GM21528 (cell line): Measurements from ENCODE around the gene MCOLN1.
"Not testable (repeated sequence)": the region's sequence is repeated elsewhere in the genome, so short reads cannot be mapped to it uniquely, and the experiment has no call there.

ENCODE experiments used
- ATAC-seq: cut with Tn5 transposase; IDR thresholded peaks from one replicate; pipeline ENCODE4 v1.9.1; 2021; ENCODE audit warnings: mild to moderate bottlenecking, moderate library complexity; ENCODE audit not compliant: unreplicated experiment, low FRiP score

The MCOLN1 gene

DNA sequence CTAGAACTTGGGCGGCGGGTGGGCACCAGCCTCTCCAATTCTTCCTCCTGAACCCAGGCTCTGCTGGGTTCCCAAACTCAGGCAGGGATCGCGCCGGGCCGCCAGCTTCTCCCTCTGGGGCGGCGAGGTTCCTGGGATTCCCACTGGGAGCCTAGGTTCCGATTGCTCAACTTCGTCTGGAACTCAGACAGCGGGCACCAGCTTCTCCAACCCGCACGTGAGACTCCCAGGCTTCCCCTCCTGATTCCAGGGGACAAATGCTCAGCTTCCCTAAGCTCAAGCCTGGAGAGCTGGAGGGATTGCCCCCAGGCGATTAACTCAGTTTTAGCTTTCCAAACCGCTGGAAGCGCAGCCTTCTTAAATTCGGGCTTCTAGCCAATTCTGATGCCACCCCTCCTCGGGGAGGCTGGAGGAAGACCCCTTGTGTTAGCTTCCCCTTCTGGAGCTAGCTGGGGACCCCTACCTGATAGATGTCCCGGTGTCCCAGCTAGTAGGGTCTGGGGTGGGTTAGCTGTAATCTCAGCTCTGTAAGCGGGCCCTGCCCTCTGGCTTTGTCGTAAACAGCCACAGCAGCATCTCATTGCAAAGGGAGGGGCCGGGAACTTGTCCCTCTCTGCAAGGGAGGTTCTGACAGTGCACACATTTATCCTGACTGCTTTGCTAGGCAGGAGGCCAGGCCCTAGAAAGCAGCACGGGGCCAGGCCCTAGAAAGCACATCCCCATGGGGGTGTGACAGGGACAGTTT, 671 bp downstream of the MCOLN1 start:
- ATAC-seq = no peak

DNA sequence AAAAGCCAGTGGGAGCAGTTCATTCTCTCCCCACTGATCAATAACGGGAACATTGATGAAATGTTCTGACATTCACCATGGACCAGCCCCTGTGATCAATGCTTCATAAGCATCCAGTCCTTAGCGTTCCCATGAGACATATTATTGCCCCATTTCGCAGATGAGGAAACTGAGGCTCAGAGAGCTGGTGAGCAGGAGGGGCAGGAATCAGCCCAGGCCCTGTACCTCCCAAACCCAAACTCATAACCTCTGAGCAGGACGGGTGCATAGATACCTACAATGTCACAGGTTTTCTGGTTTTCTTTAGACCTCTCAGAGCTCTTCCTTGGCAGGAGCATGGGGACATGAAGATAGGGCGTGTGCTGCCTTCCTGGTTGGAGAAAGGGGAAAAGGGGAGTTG, 2.1 kb downstream of the MCOLN1 start:
- ATAC-seq = no peak

DNA sequence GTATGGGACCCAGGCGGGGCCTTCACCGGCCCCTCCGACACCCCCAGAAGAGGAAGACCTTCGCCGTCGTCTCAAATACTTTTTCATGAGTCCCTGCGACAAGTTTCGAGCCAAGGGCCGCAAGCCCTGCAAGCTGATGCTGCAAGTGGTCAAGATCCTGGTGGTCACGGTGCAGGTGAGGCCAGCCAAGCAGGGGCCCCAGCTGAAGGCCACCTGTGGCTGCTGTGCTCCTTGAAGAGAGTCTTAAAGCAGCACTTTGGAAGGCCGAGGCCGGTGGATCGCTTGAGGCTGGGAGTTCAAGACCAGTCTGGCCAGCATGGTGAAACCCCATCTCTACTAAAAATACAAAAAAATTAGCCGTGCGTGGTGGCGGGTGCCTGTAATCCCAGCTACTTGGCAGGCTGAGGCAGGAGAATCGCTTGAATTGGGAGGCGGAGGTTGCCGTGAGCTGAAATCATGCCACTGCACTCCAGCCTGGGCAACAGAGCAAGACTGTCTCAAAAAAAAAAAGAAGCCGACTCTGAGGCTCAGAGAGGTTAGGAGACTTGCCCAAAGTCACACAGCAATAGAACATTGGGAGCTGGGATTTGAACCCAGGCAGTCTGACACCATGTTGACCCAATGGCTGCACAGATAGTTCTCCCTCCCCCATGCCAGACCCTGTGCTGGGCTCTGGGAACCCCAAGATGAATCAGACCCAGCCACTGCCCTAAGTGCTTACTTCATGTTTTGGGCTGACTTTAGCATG, 2.7 kb downstream of the MCOLN1 start:
- no peak for ATAC-seq

DNA sequence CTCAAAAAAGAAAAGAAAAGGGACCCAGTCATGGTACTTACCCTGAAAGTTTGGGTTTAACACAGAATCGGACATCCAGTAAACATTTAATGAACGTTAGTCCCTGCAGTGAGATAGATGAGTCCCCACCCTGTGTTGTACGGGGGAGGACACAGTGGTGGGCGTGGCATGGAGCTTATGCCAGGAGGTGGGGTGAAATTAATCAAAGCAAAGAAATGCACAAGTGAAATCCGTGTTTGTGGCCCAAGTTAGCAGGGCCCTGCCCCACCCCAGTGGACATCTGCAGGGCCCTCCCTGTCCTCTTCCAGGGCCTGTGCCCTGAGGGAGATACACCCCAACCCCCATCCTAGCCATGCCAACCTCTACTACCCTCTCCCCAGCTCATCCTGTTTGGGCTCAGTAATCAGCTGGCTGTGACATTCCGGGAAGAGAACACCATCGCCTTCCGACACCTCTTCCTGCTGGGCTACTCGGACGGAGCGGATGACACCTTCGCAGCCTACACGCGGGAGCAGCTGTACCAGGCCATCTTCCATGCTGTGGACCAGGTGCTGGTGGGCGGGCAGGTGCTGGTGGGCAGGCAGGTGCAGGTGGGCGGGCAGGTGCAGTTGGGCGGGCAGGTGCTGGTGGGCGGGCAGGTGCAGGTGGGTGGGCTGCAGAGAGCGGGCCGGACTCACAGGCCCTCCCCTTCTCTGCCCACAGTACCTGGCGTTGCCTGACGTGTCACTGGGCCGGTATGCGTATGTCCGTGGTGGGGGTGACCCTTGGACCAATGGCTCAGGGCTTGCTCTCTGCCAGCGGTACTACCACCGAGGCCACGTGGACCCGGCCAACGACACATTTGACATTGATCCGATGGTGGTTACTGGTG, 3.9 kb downstream of the MCOLN1 start:
- no peak for ATAC-seq

DNA sequence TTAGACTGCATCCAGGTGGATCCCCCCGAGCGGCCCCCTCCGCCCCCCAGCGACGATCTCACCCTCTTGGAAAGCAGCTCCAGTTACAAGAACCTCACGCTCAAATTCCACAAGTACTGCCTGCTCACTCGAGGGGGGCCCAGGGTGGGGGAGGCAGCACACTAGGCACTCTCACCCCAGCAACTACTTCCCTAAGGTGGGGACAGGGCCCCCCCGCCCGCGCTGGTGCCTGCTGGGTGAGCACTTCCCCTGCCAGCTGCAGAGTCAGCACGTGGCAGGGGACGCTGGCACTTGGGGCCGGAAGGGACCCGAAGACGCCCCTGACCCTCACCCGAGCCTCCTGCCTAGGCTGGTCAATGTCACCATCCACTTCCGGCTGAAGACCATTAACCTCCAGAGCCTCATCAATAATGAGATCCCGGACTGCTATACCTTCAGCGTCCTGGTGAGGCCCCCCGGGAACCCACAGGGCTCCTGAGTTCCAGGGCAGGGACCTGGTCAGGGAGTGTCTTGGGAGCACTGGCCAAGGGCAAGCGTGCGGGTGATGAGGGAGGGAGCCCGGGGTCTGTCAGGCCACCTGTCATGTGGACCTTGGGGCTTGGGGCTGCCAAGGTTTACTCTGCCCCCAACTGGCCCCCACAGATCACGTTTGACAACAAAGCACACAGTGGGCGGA, 5.2 kb downstream of the MCOLN1 start:
- no peak for ATAC-seq

DNA sequence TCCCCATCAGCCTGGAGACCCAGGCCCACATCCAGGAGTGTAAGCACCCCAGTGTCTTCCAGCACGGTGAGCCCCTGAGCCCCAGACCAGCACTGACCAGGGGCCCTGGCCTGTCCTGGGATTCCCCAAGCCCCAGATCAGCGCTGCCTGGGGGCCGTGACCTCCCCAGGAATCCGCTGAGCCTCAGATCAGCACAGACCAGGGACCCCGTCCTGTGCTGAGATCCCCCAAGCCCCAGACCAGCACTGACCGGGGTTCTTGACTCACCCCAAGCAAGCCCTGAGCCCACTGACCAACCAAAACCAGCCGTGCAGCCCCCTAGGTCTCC, 5.7 kb downstream of the MCOLN1 start:
- no peak for ATAC-seq

DNA sequence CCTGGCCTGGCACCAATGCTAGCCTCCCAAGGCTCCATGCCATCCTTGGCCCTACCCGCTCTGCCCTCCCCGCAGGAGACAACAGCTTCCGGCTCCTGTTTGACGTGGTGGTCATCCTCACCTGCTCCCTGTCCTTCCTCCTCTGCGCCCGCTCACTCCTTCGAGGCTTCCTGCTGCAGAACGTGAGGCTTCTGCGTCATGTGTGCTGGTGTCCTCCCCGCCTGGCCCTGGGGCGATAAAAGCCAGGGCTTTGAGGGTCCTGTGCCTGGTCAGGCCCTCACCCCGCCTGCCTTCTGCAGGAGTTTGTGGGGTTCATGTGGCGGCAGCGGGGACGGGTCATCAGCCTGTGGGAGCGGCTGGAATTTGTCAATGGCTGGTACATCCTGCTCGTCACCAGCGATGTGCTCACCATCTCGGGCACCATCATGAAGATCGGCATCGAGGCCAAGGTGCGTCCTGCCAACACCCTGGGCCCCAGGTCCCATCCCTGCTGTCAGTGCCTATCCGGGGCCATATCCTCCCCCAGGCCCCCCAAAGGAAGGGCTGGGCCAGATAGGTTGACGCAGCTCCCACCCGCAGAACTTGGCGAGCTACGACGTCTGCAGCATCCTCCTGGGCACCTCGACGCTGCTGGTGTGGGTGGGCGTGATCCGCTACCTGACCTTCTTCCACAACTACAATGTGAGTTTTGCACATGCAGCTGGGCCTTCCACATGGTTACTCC, 6.3 kb downstream of the MCOLN1 start:
- no peak for ATAC-seq

DNA sequence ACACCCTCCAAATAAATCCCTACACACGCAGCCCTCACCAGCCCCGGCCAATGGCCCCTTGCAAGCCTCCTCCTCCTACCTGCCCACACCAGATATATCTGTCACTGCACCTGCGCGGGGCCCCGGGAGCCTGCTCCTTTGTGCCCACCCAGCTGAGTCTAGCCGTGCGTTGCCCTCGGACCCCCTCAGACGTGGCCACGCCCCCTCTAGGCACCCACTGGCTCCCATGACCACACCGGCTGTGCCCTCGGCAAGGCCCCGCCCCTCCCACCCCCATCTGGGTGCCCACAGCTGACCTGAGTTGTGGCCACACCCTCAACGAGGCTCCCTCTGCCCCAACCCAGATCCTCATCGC, 6.8 kb downstream of the MCOLN1 start:
- ATAC-seq = no peak

DNA sequence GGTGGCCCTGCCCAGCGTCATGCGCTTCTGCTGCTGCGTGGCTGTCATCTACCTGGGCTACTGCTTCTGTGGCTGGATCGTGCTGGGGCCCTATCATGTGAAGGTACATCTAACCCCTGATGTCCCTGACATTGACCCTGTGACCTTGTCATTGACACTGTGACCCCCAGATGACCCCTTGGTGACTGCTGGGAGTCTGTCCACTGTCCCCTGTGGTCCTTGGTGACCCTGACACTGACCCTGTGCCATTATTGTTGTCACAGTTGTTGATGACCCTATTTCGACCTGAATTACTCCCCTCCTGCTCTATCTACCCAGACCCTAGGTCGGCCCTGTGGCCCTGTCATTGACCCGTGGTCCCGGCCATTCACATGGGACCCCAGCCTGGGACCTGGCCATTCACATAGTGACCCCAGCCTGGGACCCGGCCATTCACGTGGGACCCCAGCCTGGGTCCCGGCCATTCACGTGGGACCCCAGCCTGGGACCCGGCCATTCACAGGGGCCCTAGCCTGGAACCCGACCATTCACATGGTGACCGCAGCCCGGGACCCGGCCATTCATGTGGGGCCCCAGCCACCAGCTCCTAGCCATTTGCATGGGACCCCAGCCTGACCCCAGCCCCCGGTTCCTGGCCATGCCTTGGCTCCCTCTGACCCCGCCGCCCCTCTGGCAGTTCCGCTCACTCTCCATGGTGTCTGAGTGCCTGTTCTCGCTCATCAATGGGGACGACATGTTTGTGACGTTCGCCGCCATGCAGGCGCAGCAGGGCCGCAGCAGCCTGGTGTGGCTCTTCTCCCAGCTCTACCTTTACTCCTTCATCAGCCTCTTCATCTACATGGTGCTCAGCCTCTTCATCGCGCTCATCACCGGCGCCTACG, 7.4 kb downstream of the MCOLN1 start:
- ATAC-seq = no peak

DNA sequence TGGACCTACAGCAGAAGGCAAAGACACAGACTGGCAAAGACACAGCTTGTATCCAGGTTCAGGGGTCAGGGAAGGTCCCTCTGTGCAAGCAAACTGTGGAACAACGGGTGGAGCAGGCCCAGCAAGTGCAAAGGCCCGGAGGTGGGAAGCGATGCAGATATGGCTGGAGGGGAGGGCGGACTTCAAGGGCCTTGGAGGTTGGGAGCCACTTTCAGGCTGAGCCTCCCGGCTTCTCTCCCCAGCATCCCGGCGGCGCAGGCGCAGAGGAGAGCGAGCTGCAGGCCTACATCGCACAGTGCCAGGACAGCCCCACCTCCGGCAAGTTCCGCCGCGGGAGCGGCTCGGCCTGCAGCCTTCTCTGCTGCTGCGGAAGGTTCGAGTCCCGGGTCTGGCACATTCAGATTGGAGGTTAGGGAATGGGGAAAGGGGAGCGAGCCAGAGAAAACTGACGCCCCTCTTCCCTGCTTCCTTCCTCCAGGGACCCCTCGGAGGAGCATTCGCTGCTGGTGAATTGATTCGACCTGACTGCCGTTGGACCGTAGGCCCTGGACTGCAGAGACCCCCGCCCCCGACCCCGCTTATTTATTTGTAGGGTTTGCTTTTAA, 11.0 kb downstream of the MCOLN1 start:
- no peak for ATAC-seq

DNA sequence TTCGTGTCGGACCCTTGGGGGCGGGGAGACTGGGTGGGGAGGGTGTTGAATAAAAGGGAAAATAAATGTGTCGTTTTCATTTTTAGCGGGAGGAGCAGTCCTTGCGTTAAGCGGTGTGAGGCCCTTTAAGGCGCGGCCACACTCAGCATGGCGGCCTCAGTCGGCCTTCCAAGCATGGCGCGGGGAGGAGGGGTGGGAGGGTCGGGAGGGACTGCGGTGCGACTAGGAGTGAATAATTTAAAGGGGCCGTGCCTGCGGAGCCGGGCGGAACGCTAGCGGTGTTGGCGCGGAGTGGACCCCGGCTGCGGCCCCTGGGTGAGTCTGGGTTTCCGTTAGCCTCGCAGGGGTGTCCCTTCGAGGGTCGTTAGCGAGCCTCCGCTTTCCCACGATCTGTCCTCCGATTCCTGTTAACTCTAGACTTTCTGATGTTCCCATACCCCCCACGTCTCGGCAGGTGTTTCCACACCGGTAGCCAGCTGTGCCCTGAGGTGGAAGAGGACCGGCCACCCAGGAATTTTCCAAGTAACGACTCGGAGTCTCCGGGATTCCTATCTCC, 11.6 kb downstream of the MCOLN1 start:
- ATAC-seq = no peak

DNA sequence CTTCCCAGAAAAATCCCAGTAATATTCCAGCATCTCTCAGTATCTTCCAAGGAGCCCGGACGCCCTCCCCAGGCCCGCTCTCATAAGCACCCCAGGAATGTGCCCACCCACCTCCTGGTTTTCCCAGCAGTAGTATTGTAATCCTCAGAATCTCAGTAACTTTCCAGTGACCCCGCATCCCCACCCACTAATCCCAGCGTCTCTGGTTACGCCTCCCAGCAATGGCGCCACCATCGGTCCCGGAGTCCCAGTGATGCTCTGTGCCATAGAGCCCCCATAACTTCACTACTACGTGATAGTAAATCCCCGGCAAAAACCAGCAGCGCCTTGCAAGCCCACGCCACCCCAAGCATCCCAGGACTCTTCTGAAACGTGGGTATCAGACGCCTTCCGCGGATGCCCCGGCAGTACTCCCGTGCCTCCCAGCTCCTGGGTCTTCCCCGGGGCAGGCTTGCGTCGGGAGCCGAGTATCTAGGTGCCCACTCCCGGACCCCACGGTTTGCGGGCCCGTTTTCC, 12.2 kb downstream of the MCOLN1 start:
- no peak for ATAC-seq

DNA sequence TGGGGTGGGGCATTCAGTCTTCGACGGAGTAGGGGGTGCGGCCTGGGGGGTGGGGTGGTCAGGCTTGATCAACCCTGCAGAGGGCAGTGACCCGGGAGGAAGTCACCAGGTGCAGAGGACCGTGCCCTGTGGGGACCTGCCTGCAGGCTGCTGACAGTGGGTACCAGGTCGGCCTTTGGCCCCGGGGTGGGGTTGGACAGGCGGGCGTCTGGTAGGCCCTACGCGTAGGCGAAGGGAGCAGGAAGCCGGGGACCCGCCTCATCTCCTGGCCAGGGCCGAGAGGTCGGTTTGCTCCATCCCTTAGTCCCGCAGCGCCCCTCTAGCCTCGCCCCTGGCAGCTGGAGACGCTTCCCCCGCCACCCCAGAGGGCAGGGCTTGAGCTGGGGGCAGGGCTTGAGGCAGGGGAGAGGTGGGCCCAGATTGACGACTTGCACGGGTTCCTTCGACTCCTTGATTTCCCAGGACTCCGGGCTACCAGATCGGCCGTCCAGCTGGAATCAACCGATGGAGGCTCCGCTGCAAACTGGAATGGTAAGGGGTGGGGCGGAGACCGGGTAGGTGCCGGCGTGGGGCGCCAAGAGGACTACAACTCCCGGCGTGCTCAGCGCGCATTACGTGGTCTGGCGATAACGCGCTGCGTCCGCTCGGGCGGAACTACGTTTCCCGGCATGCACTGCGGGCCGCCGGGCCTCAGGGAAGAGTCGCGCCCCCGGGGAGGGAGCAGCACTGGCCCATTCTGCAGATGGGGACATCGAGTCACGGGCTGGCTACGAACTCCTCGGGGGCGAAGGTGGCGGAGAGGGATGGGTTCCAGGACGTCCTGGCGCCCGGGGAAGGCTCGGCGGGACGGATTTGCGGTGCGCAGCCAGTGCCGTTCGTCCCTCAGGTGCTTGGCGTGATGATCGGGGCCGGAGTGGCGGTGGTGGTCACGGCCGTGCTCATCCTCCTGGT, 12.9 kb downstream of the MCOLN1 start, which contains the start of gene PNPLA6:
Gene PNPLA6 (plus strand): TSS at position 671 of the 951 bp plus-strand sequence. CDS start 72 bp downstream, at position 743.
- peak; percentile 62 for ATAC-seq

DNA sequence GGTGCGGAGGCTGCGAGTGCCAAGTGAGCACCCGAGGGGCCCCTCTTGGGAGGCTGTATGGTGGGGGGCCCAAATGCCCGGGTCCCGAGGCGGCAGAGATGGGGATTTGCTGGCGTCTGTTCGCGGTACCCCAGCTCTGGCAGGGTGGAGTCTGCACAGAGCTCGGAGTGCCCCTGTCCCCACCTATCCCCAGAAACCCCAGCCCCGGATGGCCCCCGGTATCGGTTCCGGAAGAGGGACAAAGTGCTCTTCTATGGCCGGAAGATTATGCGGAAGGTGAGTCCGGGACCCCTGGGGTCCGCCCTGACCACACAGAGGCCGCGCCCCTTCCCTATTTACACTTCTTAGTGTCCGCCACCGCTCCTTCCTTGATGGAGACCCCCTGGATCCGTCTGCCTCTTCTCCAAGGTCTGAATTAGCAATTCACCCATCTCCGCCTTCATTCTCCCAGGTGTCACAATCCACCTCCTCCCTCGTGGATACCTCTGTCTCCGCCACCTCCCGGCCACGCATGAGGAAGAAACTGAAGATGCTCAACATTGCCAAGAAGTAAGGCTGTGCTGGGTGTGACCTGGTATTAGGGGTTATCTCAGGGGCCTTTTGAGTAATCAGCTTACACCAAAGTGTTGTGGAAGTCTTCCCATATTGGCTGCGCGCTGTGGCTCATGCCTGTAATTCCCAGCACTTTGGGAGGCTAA, 13.7 kb downstream of the MCOLN1 start:
- ATAC-seq = no peak

DNA sequence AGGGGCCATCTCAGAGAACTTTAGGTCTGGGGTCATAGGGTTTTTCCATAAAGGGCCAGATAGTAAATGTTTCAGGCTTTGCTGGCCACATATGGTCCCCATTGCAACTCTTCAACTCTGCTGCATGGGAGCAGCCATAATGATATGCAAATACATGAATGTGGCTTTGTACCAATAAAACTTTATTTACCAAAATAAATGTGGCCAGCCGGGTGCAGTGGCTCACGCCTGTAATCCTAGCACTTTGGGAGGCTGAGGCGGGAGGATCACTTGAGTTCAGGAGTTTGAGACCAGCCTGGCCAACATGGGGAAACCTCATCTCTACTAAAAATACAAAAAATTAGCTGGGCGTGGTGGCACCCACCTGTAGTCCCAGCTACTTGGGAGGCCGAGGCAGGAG, 16.6 kb downstream of the MCOLN1 start:
- not testable (repeated sequence) for ATAC-seq

DNA sequence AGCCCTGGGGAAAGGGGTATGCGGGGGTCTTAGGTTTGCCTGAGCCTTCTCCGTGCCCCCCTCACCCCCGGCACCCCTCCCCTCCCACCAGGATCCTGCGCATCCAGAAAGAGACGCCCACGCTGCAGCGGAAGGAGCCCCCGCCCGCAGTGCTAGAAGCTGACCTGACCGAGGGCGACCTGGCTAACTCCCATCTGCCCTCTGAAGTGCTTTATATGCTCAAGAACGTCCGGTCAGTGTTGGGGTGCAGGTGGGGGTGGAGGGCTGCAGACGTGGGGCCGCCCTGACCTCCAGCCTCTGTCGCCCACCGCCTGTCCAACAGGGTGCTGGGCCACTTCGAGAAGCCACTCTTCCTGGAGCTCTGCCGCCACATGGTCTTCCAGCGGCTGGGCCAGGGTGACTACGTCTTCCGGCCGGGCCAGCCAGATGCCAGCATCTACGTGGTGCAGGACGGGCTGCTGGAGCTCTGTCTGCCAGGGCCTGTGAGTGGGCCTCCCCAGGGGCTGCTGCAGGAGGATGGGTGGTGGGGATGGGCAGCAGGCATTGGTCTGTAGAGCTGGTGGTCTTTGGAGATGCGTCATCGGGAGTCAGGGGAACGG, 17.5 kb downstream of the MCOLN1 start:
- ATAC-seq = no peak
